OCI-LY7 (cell line): ENCODE measurements around the gene RCOR1. TPM values are rescaled to one million over a fixed set of nuclear protein-coding genes. Genes with fewer than 3 reads are reported as not detected.

Experiments
- BruUV-seq: library from RNA; stranded (reverse); fragments of 400-500 nt; replicated peaks from 2 replicates; lab custom pipeline; 2021; lab: Mats Ljungman, UMichigan
- CTCF ChIA-PET: fragments of 300-600 bp; sonication (Branson Sonifier 250); formaldehyde crosslinking; loops from one replicate; lab custom pipeline; 2022; ENCODE audit warnings: antibody characterized with exemption; ENCODE audit not compliant: unreplicated experiment; lab: Charles Lee
- POLR2A ChIA-PET: fragments of 300-600 bp; sonication (Branson Sonifier 250); formaldehyde crosslinking; loops from one replicate; lab custom pipeline; 2022; ENCODE audit warnings: antibody characterized with exemption; lab: Charles Lee
- DNase-seq: peaks from one replicate; pipeline ENCODE4 v3.0.0-alpha.2; 2015; ENCODE audit warnings: low spot score
- H2AFZ ChIP-seq: fragments of 200-600 bp; sonication (generic), shearing (Covaris generic); 2 replicates; pipeline ENCODE4 v1.6.1; 2014; ENCODE audit warnings: mild to moderate bottlenecking, antibody characterized with exemption, low read length, moderate library complexity
- H3K27ac ChIP-seq: fragments of 200-600 bp; sonication (generic); 2 replicates; pipeline ENCODE4 v1.5.1; 2014; ENCODE audit warnings: mixed run types, low read depth, mild to moderate bottlenecking, moderate library complexity, low read length, inconsistent platforms; ENCODE audit not compliant: poor library complexity, severe bottlenecking
- H3K36me3 ChIP-seq: fragments of 200-600 bp; sonication (generic); 2 replicates; pipeline ENCODE4 v1.6.1; 2014; ENCODE audit warnings: mild to moderate bottlenecking, antibody characterized with exemption, low read length, moderate library complexity, mixed read lengths; ENCODE audit not compliant: insufficient read depth
- H3K4me1 ChIP-seq: fragments of 200-600 bp; sonication (generic); 2 replicates; pipeline ENCODE4 v1.5.1; 2014; ENCODE audit warnings: mild to moderate bottlenecking, low read length; ENCODE audit not compliant: insufficient read depth, poor library complexity, severe bottlenecking
- H3K4me2 ChIP-seq: fragments of 200-600 bp; sonication (generic); 2 replicates; pipeline ENCODE4 v1.6.1; 2014; ENCODE audit warnings: mild to moderate bottlenecking, low read length
- H3K4me3 ChIP-seq: fragments of 200-600 bp; sonication (generic); 2 replicates; pipeline ENCODE4 v1.5.1; 2014; ENCODE audit warnings: mild to moderate bottlenecking, low read depth, low read length; ENCODE audit not compliant: poor library complexity, severe bottlenecking
- H3K79me2 ChIP-seq: fragments of 200-600 bp; sonication (generic); 2 replicates; pipeline ENCODE4 v1.6.1; 2016; ENCODE audit warnings: low read depth, mild to moderate bottlenecking, low read length, moderate library complexity, mixed read lengths; ENCODE audit not compliant: insufficient read depth
- H3K9me2 ChIP-seq: fragments of 200-600 bp; sonication (generic); 2 replicates; pipeline ENCODE4 v1.6.1; 2016; ENCODE audit warnings: mild to moderate bottlenecking, low read length, mixed read lengths; ENCODE audit not compliant: insufficient read depth
- H3K9me3 ChIP-seq: fragments of 200-600 bp; sonication (generic); 2 replicates; pipeline ENCODE4 v1.6.1; 2014; ENCODE audit warnings: mild to moderate bottlenecking, mixed run types, low read length, mixed read lengths
- H4K20me1 ChIP-seq: fragments of 200-600 bp; sonication (generic); 2 replicates; pipeline ENCODE4 v1.6.1; 2014; ENCODE audit warnings: mild to moderate bottlenecking, antibody characterized with exemption, low read length, moderate library complexity, mixed read lengths; ENCODE audit not compliant: insufficient read depth
- EZH2phosphoT487 ChIP-seq: fragments of 200-600 bp; sonication (generic); IDR thresholded peaks from 2 replicates; pipeline ENCODE4 v1.6.1; 2018; ENCODE audit warnings: low read depth, borderline replicate concordance, mild to moderate bottlenecking, mixed run types, antibody characterized with exemption, low read length, moderate library complexity, mixed read lengths
- intact Hi-C: fragments of 100-400 bp; cut with micrococcal nuclease; formaldehyde crosslinking; loops from one replicate; pipeline ENCODE4 v1.10.0; 2022; ENCODE audit not compliant: unreplicated experiment
- total RNA-seq, 2 experiments: library from RNA; depleted of rRNA in 1 of 2; stranded (reverse); fragments of >200 nt in 1 of 2; shearing (Covaris generic) in 1 of 2; gene quantifications; 2 replicates each; pipeline ENCODE4 v1.2.3, GENCODE V29; 2014 to 2022
- TF ChIP-seq, protein P1 (sequence below): fragments of 200-600 bp; sonication (generic); conservative IDR thresholded peaks from 2 replicates; pipeline ENCODE4 v1.5.1; 2014; ENCODE audit warnings: mild to moderate bottlenecking, antibody characterized with exemption, low read length, moderate library complexity, mixed read lengths

The RCOR1 gene
- total RNA-seq, 2 experiments from 2014 or later: 12.1 to 30.2 TPM

DNA sequence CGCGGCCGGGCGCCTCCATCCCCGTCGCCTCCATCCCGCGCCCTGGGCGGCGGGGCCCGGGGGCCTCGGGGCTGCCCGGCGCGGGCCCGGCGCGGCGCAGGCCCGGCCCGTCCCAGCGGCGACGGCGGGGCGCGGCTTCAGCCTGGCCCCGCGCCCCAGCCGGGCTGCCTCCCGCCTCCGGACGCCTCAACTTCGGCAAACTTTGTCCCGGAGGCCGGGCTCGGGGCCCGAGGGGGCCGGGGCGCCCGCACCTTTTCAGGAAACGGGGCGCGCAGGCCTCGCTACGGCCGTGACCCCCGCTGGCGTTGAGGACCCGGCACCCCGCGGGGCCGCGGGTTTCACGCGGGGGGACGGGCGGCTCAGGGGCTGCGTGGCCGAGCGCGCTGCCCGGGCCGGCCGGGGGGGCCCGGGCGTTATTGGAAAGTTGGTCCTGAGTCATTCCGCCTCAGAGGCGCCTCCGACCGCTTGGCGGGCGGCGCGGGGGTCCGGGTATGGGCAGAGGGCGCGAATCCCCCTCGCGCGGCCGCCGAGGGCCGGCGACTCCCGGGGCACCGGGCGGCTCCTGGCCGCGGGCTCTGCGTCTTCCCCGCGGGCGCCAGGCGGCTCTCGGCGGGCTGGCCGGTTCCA lies 185.4 kb downstream of the RCOR1 start:
- Histone ChIP-seq H3K9me3 (no peaks in the 10 kb centered on the region), H4K20me1 (no peaks in the 10 kb centered on the region), H3K36me3 (no peaks in the 10 kb centered on the region), H3K4me1 (peaks cover 12% of the 10 kb centered on the region), H3K79me2 (no peaks in the 10 kb centered on the region), H3K9me2 (no peaks in the 10 kb centered on the region), H3K4me2 (peak overlapping the region; percentile 82), H3K4me3 (peak overlapping the region; percentile 73), H3K27ac (no peak overlapping the region), H2AFZ (peak overlapping the region; percentile 73)
- ChIA-PET POLR2A (no interaction called here), CTCF (no interaction called here)
- BruUV-seq: no TSS peak
- intact Hi-C loops: no loop called here
- TF ChIP-seq EZH2phosphoT487: peak; percentile 77; the same call in 1 of the 2 replicates
- TF ChIP-seq, protein P1, sequence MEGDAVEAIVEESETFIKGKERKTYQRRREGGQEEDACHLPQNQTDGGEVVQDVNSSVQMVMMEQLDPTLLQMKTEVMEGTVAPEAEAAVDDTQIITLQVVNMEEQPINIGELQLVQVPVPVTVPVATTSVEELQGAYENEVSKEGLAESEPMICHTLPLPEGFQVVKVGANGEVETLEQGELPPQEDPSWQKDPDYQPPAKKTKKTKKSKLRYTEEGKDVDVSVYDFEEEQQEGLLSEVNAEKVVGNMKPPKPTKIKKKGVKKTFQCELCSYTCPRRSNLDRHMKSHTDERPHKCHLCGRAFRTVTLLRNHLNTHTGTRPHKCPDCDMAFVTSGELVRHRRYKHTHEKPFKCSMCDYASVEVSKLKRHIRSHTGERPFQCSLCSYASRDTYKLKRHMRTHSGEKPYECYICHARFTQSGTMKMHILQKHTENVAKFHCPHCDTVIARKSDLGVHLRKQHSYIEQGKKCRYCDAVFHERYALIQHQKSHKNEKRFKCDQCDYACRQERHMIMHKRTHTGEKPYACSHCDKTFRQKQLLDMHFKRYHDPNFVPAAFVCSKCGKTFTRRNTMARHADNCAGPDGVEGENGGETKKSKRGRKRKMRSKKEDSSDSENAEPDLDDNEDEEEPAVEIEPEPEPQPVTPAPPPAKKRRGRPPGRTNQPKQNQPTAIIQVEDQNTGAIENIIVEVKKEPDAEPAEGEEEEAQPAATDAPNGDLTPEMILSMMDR: no peak
- peak; percentile 19 for DNase-seq

DNA sequence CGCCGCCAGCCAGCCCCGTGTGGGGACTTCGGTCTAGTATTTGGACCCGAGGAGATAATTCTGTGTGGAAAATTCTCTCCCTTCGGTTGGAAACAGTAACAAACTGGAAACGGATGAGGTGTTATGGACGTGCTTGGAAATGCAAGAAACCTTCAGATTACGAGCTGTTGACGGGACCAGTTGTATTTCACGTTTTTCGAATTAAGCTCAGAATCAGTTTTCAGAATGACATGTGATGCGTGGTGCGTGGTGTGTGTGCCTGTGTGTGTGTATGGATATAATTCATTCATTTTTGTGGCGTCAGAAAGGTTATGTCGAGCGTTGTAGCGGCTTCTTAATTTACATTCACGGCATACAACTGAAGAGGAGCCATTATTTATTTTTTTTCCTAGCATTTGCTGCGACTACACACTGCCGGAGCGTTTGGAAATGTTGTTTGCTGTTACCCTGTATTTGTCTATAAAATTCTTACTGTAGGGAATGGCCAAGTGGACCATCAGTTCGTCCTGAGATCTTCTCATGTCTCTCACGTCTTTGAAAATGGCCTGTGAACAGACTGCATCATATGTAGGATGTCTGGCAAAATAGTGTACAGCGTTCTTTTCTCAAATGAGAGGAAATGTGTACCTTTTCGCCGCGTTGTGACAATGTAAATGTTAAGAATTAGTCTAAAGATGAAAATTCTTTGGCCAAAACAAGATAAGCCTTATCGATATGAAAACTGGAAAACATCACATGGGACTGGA lies 186.1 kb downstream of the RCOR1 start:
- intact Hi-C loops: no loop called here
- H3K4me2 ChIP-seq: peak overlapping the region; percentile 82
- CTCF ChIA-PET: no interaction called here
- H3K4me1 ChIP-seq: peaks cover 12% of the 10 kb centered on the region
- H3K9me3 ChIP-seq: no peaks in the 10 kb centered on the region
- H2AFZ ChIP-seq: peak overlapping the region; percentile 73; the same call in 1 of the 2 replicates
- POLR2A ChIA-PET: no interaction called here
- H4K20me1 ChIP-seq: no peaks in the 10 kb centered on the region
- H3K4me3 ChIP-seq: peak overlapping the region; percentile 73
- H3K36me3 ChIP-seq: no peaks in the 10 kb centered on the region
- no peak overlapping the region for H3K27ac ChIP-seq
- DNase-seq: no peak
- TF ChIP-seq, protein P1: no peak
- TF ChIP-seq EZH2phosphoT487: peak; percentile 24; the same call in 1 of the 2 replicates
- BruUV-seq: no TSS peak
- no peaks in the 10 kb centered on the region for H3K79me2 ChIP-seq
- no peaks in the 10 kb centered on the region for H3K9me2 ChIP-seq

DNA sequence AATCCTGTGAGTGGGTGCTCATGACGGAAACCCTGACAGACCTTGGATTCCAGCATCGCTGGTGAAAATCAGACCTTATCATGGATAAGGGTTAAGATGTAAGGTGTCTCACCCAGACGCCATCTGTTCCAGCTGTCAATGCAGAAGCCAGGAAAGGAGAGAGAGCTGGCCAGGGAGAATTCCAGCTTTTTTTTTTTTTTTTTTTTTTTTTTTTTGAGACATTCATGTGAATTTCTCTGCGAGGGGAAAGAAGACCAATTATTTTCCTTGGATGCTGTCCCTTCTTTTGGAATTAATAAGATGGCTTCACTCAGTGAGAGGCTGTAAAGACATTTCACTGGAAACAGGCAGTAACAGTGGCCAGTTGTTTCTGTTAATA lies 186.6 kb downstream of the RCOR1 start:
- Histone ChIP-seq H3K4me2 (peak overlapping the region; percentile 82; the same call in 1 of the 2 replicates), H3K27ac (no peak overlapping the region), H3K9me2 (no peaks in the 10 kb centered on the region), H3K36me3 (no peaks in the 10 kb centered on the region), H3K4me3 (no peak overlapping the region), H4K20me1 (no peaks in the 10 kb centered on the region), H2AFZ (no peak overlapping the region), H3K79me2 (no peaks in the 10 kb centered on the region), H3K9me3 (no peaks in the 10 kb centered on the region), H3K4me1 (peaks cover 12% of the 10 kb centered on the region)
- ChIA-PET CTCF (no interaction called here), POLR2A (no interaction called here)
- TSS peak; percentile 55 for BruUV-seq
- intact Hi-C loops: no loop called here
- TF ChIP-seq, protein P1: no peak
- TF ChIP-seq EZH2phosphoT487: 0 out of 2 replicates have a peak, but pooled peaks have one; percentile 25
- no peak for DNase-seq
